ENCODE data around the gene SLC6A9. TPM values are rescaled to one million over a fixed set of nuclear protein-coding genes. Genes with fewer than 3 reads are reported as not detected.

Gene SLC6A9
- total and polyA plus RNA-seq, 2 of the 8 experiments (the other 6 are each of a cell fraction or from before 2014, with no cell fraction given), result 20.2 to 24.2 TPM

DNA sequence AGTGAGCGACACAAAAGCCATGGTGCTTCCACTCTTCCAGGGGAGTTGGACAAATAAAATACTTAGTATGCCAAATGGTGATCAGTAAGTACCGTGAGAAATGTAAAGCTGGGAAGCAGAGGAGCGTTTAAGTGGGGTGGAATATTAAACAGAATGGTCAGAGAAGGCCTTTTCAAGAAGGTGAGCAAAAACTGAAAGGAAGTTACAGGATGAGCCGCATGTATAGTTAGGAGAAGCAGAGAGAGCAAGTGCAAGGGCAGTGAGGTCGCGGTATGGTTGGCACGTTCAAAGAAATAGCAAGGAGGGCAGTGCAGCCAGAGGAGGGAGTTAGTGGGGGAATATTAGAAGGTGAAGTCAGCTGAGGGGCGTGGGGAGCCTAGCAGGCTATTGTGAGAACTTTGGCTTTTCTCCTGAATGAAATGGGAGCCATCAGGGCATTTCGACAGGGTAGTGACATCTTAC lies 57.2 kb downstream of the SLC6A9 start:
- Histone ChIP-seq H3K79me1 (ENCODE audit: low read depth, low read length) (peaks cover 14% of the 10 kb centered on the region), H2BK12ac (ENCODE audit: low read depth, low read length) (no peak overlapping the region), H3K56ac (replicated peaks; ENCODE audit: insufficient read length, low read depth, low read length) (peak overlapping the region; percentile 64), H3K23me2 (ENCODE audit: low read depth, low read length) (peaks cover 24% of the 10 kb centered on the region), H2BK15ac (ENCODE audit: low read length) (peak overlapping the region; percentile 46; the same call in 1 of the 2 replicates), H3K4me3 (ENCODE audit: extremely low read depth in 1 of 4, insufficient read depth in 2 of 4, low read depth in 3 of 4, low read length in 4 of 4) (peak overlapping the region; percentile 79 to 88 (median 82)), H3K14ac (ENCODE audit: insufficient read length) (no peak overlapping the region), H3K18ac (ENCODE audit: extremely low read depth, low read length) (peak overlapping the region; percentile 71; the same call in 1 of the 2 replicates), H3K27me3 (replicated peaks in 1 of 4; ENCODE audit: control insufficient read depth in 3 of 4, extremely low read depth in 1 of 4, insufficient read depth in 3 of 4, low read length in 3 of 4) (no peaks in the 10 kb centered on the region), H4K5ac (ENCODE audit: insufficient read length, low read depth, low read length) (peak overlapping the region; percentile 79), H3K27ac (ENCODE audit: low read depth, low read length) (no peak overlapping the region), H2AK5ac (ENCODE audit: low read depth, low read length) (no peak overlapping the region), H3K4me1 (replicated peaks in 1 of 4; ENCODE audit: control insufficient read depth in 3 of 4, insufficient read depth in 4 of 4, low read length in 3 of 4) (peaks cover 6 to 18% (median 12%) of the 10 kb centered on the region in 4 experiments), H2BK20ac (ENCODE audit: low read length) (no peak overlapping the region), H4K8ac (ENCODE audit: extremely low read depth, insufficient read depth, low read length) (peak overlapping the region; percentile 59; the same call in 1 of the 2 replicates), H4K20me1 (replicated peaks in 1 of 2; ENCODE audit: control insufficient read depth in 1 of 2, insufficient read depth in 2 of 2, low read length in 2 of 2) (peaks cover 4 to 24% of the 10 kb centered on the region in 2 experiments), H3K4ac (replicated peaks; ENCODE audit: insufficient read length, low read depth, low read length) (peak overlapping the region; percentile 64), H3K36me3 (ENCODE audit: control insufficient read depth in 2 of 4, insufficient read depth in 4 of 4, low read length in 3 of 4) (peaks cover 2 to 33% (median 17%) of the 10 kb centered on the region in 4 experiments; a peak in 7 of 8 replicates), H3K23ac (ENCODE audit: insufficient read length) (no peak overlapping the region), H3K79me2 (ENCODE audit: control insufficient read depth in 1 of 2, insufficient read depth in 2 of 2, low read length in 2 of 2) (peaks cover 0 to 25% of the 10 kb centered on the region in 2 experiments; a peak in 2 of 4 replicates), H2AFZ (ENCODE audit: low read length) (peak overlapping the region; percentile 55), H3K4me2 (ENCODE audit: insufficient read depth in 1 of 2, low read depth in 2 of 2, low read length in 2 of 2) (peak overlapping the region; percentile 81 to 85), H2BK5ac (ENCODE audit: low read depth, low read length) (peak overlapping the region; percentile 94; the same call in 1 of the 2 replicates), H3K9me3 (ENCODE audit: insufficient read depth in 2 of 2, low read depth in 1 of 2, low read length in 1 of 2) (no peaks in the 10 kb centered on the region), H2BK120ac (replicated peaks; ENCODE audit: low read depth, low read length) (no peak overlapping the region), H3K9ac (replicated peaks in 1 of 4; ENCODE audit: extremely low read depth in 1 of 4, low read depth in 3 of 4, low read length in 3 of 4) (peak overlapping the region in 3 of 4 experiments; percentile 50 to 62 (median 51); a peak in 5 of 7 replicates), H4K91ac (replicated peaks; ENCODE audit: insufficient read length, low read length) (peak overlapping the region; percentile 45)
- CTCF ChIA-PET (ENCODE audit: partially characterized antibody), result interaction anchor here (0.6 to 9.2 kb wide), 8 partner anchors 15 to 235 kb away, joined by 3 to 79 read pairs (median 4); partner anchors contain the start of genes CCDC24 and IPO13
- no peak for DNase-seq (ENCODE audit: low read depth in 1 of 2, low spot score in 2 of 2)
- TF ChIP-seq GABPA (IDR thresholded peaks at IDR 0.05; ENCODE audit: borderline replicate concordance, insufficient read depth, low read length), result no peak
- TF ChIP-seq RNF2 (IDR thresholded peaks at IDR 0.05; ENCODE audit: borderline replicate concordance, low read depth, low read length, missing control alignments, poor library complexity, severe bottlenecking), result no peak
- TF ChIP-seq, protein P1, sequence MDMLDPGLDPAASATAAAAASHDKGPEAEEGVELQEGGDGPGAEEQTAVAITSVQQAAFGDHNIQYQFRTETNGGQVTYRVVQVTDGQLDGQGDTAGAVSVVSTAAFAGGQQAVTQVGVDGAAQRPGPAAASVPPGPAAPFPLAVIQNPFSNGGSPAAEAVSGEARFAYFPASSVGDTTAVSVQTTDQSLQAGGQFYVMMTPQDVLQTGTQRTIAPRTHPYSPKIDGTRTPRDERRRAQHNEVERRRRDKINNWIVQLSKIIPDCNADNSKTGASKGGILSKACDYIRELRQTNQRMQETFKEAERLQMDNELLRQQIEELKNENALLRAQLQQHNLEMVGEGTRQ (IDR thresholded peaks at IDR 0.05; ENCODE audit: low read length), result no peak
- 0 out of 4 replicates have a peak, but pooled peaks of 1 of the 2 experiments have one; percentile 25 for TF ChIP-seq SIN3A (conservative IDR thresholded peaks at IDR 0.05 in 1 of 2, IDR thresholded peaks at IDR 0.05 in 1 of 2; ENCODE audit: low read depth in 1 of 2, low read length in 2 of 2)
- no peak for TF ChIP-seq SP2 (IDR thresholded peaks at IDR 0.05; ENCODE audit: low read length)
- POLR2A ChIA-PET (ENCODE audit: partially characterized antibody), result interaction anchor here (0.9 to 12.9 kb wide), 12 partner anchors 11 to 658 kb away, joined by 3 to 189 read pairs (median 4); partner anchors contain the start of genes CCDC24 and IPO13
- FAIRE-seq, result no peak
- 44% methylated on average over 9 of the region's 9 CpGs; no CpG with 5 or more reads in 1 of the 2 experiments for WGBS, 2 experiments (ENCODE audit: extremely low coverage in 1 of 2, insufficient coverage in 1 of 2, insufficient read length in 1 of 2, insufficient replicate concordance in 2 of 2, low coverage in 1 of 2, low lambda C conversion rate in 2 of 2, missing lambda C conversion rate in 1 of 2)

Data from H1 (cell line).